MM.1S (cell line): ENCODE results near the gene PRDM11.

ENCODE experiments used
- CTCF ChIP-seq: fragments of 300-600 bp; sonication (generic); IDR thresholded peaks from 2 replicates; pipeline ENCODE4 v1.5.1; 2016; ENCODE audit warnings: antibody characterized with exemption, low read length, mixed read lengths
- EZH2 ChIP-seq: fragments of 300-600 bp; sonication (generic); optimal IDR thresholded peaks from 2 replicates; pipeline ENCODE3; 2017; ENCODE audit warnings: low read depth, mild to moderate bottlenecking, antibody characterized with exemption, low read length, mixed read lengths
- EZH2phosphoT487 ChIP-seq: fragments of 300-600 bp; sonication (generic); IDR thresholded peaks from 2 replicates; pipeline ENCODE4 v1.6.1; 2018; ENCODE audit warnings: antibody characterized with exemption, low read length

GRCh38 chr11:45209000-45209879, 62.8 kb downstream of the PRDM11 start:
- no peak for TF ChIP-seq CTCF
- no peak for TF ChIP-seq EZH2
- no peak for TF ChIP-seq EZH2phosphoT487
